IPS DF 6.9 (cell line): ENCODE measurements around the gene UCMA.
"Not testable (repeated sequence)": the region's sequence is repeated elsewhere in the genome, so short reads cannot be mapped to it uniquely, and the experiment has no call there.

Experiments used
- DNase-seq: peaks from one replicate; pipeline ENCODE4 v3.0.0-alpha.2; 2013; ENCODE audit warnings: low read depth, low spot score
- H3K27ac ChIP-seq: one replicate; pipeline ENCODE4 v1.5.1; 2013; ENCODE audit warnings: low read length, control low read depth
- H3K27me3 ChIP-seq: 2 replicates; pipeline ENCODE4 v1.6.1; 2013; ENCODE audit warnings: mild to moderate bottlenecking, low read length; ENCODE audit not compliant: control insufficient read depth, insufficient read depth
- H3K36me3 ChIP-seq: 2 replicates; pipeline ENCODE4 v1.6.1; 2013; ENCODE audit warnings: low read length; ENCODE audit not compliant: control insufficient read depth, insufficient read depth
- H3K4me1 ChIP-seq: 2 replicates; pipeline ENCODE4 v1.6.1; 2013; ENCODE audit warnings: low read length; ENCODE audit not compliant: control insufficient read depth, insufficient read depth
- H3K4me3 ChIP-seq: 2 replicates; pipeline ENCODE4 v1.5.1; 2013; ENCODE audit warnings: mild to moderate bottlenecking, low read length
- H3K9me3 ChIP-seq: 2 replicates; pipeline ENCODE4 v1.6.1; 2013; ENCODE audit warnings: low read length, inconsistent platforms; ENCODE audit not compliant: control insufficient read depth, insufficient read depth
- WGBS: extraction: QIAGEN DNeasy Blood & Tissue Kit; methylation state at CpG from one replicate; pipeline ENCODE4 v1.1.7; 2013; ENCODE audit warnings: mixed read lengths, missing lambda C conversion rate; ENCODE audit not compliant: insufficient read length, insufficient coverage; 5-methylcytosine and 5-hydroxymethylcytosine counted together

The UCMA gene

DNA sequence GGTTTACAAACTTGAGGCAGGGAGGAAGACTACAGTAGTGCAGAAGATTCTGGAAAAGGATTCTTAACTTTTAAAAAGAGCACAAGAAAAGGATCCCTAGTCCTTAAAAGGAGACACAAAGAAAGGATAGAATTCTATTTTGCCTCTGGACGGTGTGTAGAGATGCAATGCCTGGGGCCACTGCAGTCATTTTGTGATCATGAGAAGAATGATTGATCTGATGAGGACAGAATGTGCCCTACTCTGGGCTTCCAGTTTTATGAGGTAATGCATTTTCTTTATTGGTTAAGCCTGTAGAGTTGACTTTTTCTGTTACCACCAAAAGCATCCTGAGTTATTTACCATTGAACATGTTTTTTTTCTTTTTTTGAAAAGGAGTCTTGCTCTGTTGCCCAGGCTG is 28.3 kb upstream of the UCMA start:
- Histone ChIP-seq H3K4me3 (no peak overlapping the region), H3K4me1 (no peaks in the 10 kb centered on the region), H3K27ac (no peak overlapping the region), H3K27me3 (no peaks in the 10 kb centered on the region), H3K9me3 (no peaks in the 10 kb centered on the region), H3K36me3 (no peaks in the 10 kb centered on the region)
- no peak for DNase-seq
- no CpG with 5 or more reads among the region's 1 CpG for WGBS

DNA sequence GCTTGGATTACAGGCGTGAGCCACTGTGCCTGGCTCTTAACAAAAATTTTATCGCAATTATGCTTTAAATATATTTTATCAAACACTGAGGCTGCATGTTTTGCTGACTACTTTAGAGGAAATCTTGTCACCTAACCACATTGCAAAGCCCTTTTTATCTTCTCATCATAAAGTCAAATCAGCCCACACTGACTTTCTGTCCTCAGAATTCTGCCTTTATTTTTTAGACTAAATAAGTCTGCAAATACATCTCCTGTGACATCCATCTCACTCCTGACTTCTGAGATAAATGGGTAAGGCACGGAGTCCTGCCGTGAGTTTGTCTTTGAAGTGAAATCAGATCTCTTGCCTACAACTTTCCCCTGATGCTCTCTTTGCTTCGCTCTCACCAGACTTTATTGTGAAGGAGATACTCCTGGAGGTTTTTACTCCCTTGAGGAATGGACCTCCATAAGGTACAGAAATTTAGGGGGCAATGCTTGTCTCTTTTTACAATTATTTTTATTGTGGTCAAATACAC is 23.5 kb upstream of the UCMA start:
- Histone ChIP-seq H3K4me1 (no peaks in the 10 kb centered on the region), H3K27me3 (no peaks in the 10 kb centered on the region), H3K9me3 (no peaks in the 10 kb centered on the region), H3K4me3 (no peak overlapping the region), H3K36me3 (no peaks in the 10 kb centered on the region), H3K27ac (no peak overlapping the region)
- no peak for DNase-seq
- no CpG with 5 or more reads among the region's 5 CpGs for WGBS

DNA sequence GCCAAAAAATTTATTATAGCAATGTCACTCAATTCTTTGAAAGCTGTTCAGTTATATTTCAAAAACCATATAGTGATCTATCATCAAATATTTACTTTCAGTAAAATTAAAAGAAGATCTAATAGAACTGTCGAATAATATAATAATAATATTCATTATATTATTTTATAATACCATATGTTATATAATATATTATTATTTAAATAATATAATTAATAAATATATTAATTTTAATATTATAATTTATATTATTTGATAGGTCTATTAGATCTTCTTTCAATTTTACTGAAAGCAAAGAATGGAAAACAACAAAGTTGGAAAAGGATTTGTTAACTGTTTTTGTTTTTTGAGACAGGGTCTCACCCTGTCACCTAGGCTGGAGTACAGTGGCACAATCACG is 22.5 kb upstream of the UCMA start:
- Histone ChIP-seq H3K9me3 (no peaks in the 10 kb centered on the region), H3K27me3 (no peaks in the 10 kb centered on the region), H3K36me3 (no peaks in the 10 kb centered on the region), H3K4me1 (no peaks in the 10 kb centered on the region), H3K4me3 (no peak overlapping the region), H3K27ac (no peak overlapping the region)
- no CpG with 5 or more reads among the region's 2 CpGs for WGBS
- DNase-seq, result no peak

DNA sequence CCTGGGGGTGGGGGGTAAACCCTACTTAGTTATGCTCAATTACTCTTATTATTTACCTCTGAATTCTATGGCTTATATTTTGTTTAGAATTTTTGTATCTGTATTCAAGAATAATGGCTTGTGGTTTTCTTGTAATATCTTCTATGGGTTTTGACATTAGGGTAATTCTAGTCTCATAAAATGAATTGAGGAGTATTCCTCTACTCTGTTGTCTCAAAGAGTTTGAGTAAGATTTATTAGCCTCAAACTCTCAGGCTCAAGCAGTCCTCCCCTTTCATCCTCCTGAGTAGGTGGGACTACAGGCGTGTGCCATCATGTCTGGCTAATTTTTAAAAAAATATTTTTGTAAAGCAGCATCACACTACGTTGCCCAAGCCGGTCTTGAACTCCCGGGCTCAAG is 19.6 kb upstream of the UCMA start:
- Histone ChIP-seq H3K9me3 (no peaks in the 10 kb centered on the region), H3K36me3 (no peaks in the 10 kb centered on the region), H3K4me1 (no peaks in the 10 kb centered on the region), H3K27me3 (no peaks in the 10 kb centered on the region), H3K27ac (no peak overlapping the region), H3K4me3 (no peak overlapping the region)
- no CpG with 5 or more reads among the region's 4 CpGs for WGBS
- no peak for DNase-seq

DNA sequence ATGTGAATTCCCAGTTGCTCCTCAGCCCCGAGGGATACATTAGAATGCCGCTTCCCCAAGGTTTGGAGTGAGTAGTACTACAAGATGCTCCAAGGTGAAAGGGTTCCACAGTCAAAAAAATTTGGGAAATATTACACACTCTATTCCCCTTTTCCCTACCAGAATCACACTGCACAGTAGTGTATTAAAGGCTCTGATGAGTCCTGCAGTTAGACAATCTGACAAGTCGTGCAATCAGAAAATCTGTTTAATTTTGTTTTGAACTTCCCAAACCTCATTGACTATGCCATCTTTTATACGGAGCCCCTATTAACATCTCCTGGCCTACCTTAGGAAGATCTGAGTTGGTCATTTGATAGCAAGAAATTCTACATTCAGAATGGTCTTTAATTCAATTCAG is 13.6 kb upstream of the UCMA start:
- WGBS, result no CpG with 5 or more reads among the region's 4 CpGs
- Histone ChIP-seq H3K4me1 (no peaks in the 10 kb centered on the region), H3K9me3 (no peaks in the 10 kb centered on the region), H3K36me3 (no peaks in the 10 kb centered on the region), H3K27ac (no peak overlapping the region), H3K4me3 (no peak overlapping the region), H3K27me3 (no peaks in the 10 kb centered on the region)
- DNase-seq, result no peak

DNA sequence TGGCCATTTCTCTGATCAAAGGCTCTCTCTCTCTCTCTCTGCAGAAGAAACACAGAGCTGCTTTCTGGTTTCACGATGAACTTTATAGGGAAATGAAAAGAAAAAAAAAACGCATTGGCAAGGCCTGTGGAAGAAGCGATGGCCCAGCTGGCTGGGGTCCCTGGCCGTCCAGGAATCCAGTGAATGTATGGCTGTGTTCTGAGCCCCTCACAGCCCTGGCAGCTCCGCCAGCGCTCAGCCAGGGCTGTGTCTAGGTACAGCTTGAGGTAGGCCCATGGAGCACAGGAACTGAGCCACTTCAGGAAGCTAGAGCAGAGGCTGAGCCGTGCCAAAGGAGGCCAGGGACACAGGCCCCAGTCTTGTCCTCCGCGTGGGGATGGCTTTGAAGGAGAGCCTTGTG is 13.1 kb upstream of the UCMA start:
- DNase-seq, result no peak
- WGBS, result no CpG with 5 or more reads among the region's 9 CpGs
- Histone ChIP-seq H3K27ac (no peak overlapping the region), H3K4me1 (no peaks in the 10 kb centered on the region), H3K9me3 (no peaks in the 10 kb centered on the region), H3K36me3 (no peaks in the 10 kb centered on the region), H3K4me3 (no peak overlapping the region), H3K27me3 (no peaks in the 10 kb centered on the region)

DNA sequence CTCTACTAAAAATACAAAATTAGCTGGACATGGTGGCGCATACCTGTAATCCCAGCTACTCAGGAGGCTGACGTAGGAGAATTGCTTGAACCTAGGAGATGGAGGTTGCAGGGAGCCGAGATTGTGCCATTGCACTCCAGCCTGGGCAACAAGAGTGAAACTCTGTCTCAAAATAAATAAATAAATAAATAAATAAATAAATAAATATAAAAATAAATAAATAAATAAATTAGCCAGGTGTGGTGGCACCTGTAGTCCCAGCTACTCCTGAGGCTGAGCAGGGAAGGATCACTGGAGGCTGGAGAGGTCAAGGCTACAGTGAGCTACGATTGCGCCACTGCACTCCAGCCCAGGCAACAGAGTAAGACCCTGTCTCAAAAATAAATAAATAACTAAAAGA is 8.1 kb upstream of the UCMA start:
- no CpG with 5 or more reads among the region's 5 CpGs for WGBS
- not testable (repeated sequence) for H3K9me3 ChIP-seq

DNA sequence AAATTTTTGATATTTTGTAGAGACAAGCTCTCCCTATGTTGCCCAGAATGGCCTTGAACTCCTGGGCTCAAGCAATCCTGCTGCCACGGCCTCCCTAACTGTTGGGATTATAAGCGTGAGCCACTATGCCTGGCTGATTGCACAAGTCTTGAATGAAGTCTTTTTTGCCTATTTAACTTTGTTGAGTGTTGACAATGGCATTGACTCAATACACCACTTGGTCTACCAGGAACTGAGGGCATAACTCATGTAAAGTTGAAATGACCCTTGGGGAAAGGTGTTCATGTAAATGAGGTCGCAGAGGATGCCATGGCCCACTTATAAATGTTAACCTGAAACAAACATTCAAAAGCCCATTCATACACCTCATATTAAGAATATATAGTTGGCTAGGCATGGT is 7.4 kb upstream of the UCMA start:
- Histone ChIP-seq H3K36me3 (no peaks in the 10 kb centered on the region), H3K27ac (no peak overlapping the region), H3K4me3 (no peak overlapping the region), H3K9me3 (no peaks in the 10 kb centered on the region), H3K27me3 (no peaks in the 10 kb centered on the region), H3K4me1 (no peaks in the 10 kb centered on the region)
- DNase-seq, result no peak
- WGBS, result no CpG with 5 or more reads among the region's 3 CpGs

More for the DNA sequence above, 8.1 kb upstream of the UCMA start:
- not testable (repeated sequence) for H3K4me1 ChIP-seq, H3K27ac ChIP-seq, DNase-seq, H3K4me3 ChIP-seq, H3K27me3 ChIP-seq, H3K36me3 ChIP-seq

DNA sequence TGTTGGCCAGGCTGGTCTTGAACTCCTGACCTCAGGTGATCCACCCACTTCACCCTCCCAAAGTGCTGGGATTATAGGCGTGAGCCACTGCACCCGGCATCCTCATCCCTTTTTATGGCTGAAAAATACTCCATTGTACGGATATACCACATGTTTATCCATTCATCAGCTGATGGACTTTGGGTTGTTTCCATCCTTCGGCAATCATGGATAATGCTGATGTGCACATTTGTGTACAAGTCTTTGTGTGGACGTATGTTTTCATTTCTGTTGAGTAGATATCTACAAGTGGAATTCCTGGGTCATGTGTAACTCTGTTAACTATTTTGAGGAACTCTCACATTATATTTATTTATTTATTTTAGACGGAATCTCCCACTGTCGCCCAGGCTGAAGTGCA is 5.7 kb upstream of the UCMA start:
- DNase-seq, result no peak
- Histone ChIP-seq H3K4me1 (no peaks in the 10 kb centered on the region), H3K27me3 (no peaks in the 10 kb centered on the region), H3K27ac (no peak overlapping the region), H3K9me3 (no peaks in the 10 kb centered on the region), H3K4me3 (no peak overlapping the region), H3K36me3 (no peaks in the 10 kb centered on the region)
- WGBS, result no CpG with 5 or more reads among the region's 7 CpGs

DNA sequence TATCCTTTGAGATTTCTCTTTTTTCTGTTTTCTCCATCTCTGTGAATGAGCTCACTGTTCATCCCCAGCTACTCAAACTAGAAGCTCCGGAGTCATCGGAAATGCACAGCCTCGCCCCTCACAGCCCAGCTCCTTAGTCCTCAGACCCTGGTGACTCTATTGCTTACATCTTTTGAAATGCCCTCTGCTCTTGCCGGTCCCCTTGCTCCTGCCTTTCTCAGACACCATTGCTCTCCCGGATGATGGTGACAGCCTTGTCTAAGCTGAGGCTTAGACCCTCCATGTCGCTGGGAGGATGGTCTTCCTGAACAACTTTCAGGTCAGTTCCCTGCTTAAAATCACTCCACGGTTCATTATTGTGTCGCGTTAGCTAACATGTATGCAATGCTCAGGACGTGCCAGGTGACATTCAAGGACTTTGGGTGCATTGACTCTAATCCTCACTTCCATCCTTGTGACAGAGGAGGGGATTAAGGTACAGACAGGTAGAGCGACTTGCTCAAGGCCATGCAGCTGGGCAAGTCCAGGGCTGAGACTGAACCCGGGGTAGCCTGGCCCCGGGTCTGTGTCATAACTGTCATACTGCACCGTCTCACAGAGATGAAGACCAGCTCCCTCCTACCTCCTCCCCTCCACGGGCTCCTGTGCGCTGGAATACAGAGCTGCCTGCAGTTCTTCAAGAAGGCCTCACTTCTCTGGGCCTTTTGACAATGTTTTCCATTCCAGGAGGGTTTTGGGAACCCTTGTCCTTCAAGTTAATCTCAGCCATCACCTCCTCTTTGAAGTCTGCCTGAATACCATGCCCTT is 4.3 kb upstream of the UCMA start:
- no peaks in the 10 kb centered on the region for H3K9me3 ChIP-seq
- no peak overlapping the region for H3K27ac ChIP-seq
- no peak overlapping the region for H3K4me3 ChIP-seq
- no peaks in the 10 kb centered on the region for H3K36me3 ChIP-seq
- H3K27me3 ChIP-seq, result no peaks in the 10 kb centered on the region
- DNase-seq, result no peak
- no CpG with 5 or more reads among the region's 16 CpGs for WGBS
- peaks cover 2% of the 10 kb centered on the region for H3K4me1 ChIP-seq

DNA sequence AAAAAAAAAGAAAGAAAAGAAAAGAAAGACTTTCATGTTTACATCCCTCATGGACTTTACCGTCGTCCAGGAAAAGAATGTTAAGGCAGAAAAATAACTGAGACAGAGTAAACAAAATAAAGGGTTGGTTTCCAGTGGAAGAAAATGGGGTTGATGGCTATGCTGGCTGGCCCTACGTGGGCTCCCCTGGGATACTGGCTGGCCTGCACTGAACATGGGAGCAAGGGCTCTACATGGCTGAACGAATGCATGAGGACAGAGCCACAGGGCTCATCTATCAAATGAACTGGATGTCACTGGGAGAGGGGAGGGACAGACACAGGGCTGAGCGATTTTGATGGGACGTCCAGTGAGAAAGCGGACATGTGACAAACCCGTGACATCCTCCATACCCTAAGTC is 2.5 kb upstream of the UCMA start:
- no CpG with 5 or more reads among the region's 8 CpGs for WGBS
- Histone ChIP-seq H3K9me3 (no peaks in the 10 kb centered on the region), H3K4me1 (peaks cover 3% of the 10 kb centered on the region), H3K27me3 (no peaks in the 10 kb centered on the region), H3K36me3 (no peaks in the 10 kb centered on the region), H3K4me3 (no peak overlapping the region), H3K27ac (no peak overlapping the region)
- no peak for DNase-seq
